ENCODE results near the gene BDP1.
"Not testable (repeated sequence)": the region's sequence is repeated elsewhere in the genome, so short reads cannot be mapped to it uniquely, and the experiment has no call there.

BDP1 gene, protein sequence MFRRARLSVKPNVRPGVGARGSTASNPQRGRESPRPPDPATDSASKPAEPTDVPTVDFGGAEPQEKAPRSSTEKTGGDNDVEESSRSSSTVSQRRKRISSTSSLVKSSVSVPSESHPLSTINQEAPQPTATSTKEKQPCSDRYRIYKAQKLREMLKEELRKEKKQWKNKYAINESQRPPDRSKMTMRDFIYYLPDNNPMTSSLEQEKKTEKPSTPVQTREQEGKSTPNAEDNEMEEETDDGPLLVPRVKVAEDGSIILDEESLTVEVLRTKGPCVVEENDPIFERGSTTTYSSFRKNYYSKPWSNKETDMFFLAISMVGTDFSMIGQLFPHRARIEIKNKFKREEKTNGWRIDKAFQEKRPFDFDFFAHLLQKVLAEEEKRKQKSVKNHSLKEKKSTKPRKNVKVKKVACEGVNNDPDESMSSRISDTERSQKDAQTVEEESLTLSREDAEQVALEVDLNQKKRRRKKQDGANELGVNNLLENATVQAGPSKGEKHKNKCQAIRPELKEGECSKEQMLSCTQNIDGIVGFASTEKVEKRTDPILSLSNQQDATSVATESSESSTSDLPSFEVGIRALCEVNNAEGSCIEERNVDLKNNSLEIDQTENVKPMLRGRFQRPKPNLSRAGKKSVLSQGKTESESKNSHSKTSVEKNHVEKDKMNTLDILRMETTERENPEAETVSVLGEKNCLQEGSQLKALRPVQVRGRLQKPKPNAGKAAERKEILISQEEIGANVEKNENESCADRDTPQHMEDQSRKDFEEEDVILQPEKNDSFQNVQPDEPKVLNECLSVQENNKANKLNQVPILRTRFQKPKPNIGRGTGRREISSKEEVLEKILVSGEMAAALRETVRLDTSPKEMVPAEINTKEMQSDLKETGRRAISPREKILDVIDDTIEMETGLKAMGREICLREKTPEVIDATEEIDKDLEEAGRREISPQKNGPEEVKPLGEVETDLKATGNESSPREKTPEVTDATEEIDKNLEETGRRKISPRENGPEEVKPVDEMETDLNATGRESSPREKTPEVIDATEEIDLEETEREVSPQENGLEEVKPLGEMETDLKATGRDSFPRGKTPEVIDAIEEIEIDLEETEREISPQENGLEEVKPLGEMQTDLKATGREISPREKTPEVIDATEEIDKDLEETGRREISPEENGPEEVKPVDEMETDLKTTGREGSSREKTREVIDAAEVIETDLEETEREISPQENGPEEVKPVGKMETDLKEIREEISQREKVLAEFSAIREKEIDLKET (N-terminal part only)

DNA sequence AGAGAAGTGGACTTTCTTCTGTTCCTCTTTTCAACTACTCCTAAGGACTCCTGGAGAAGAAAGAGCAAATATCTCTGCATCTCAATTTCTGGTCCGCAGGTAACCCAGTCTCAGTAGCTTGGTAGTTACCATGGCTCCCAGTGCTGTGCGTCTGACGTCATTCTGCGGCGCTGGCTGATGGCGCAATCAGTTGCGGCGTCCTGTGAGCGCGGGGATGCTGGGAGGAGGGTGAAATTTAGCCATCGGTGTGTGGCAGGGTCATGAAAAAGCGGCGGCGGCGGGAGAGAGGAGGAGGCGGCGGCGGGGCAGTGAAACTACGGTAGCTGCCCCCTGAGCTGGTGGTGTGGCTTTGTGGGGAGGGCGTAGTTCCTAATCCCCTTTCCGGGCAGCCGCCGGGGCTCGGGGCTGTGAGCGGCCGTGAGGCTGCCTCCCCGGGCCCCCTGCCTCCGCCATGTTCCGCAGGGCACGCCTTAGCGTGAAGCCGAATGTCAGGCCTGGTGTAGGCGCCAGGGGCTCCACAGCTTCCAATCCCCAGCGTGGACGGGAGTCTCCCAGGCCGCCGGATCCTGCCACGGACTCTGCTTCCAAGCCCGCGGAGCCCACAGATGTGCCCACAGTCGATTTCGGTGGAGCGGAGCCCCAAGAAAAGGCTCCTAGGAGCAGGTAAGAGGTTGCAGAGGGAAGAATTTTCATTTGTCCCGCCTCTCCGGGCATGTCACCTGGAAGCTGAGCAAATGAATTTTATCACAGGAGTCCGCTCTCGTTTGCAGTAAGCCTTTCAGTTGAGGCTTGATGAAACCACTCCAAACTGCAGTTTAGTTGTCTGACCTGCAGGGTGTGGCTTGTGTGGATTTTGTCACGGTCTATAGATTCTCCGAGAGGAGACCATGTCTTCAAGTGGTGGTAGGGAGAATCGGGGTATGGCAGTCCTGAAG lies at the start of gene BDP1:
Gene BDP1 (plus strand): TSS at position 225 of the 935 bp plus-strand sequence. CDS start 227 bp downstream, at position 452.
- DNase-seq (ENCODE audit: low read depth): peak; percentile 98

DNA sequence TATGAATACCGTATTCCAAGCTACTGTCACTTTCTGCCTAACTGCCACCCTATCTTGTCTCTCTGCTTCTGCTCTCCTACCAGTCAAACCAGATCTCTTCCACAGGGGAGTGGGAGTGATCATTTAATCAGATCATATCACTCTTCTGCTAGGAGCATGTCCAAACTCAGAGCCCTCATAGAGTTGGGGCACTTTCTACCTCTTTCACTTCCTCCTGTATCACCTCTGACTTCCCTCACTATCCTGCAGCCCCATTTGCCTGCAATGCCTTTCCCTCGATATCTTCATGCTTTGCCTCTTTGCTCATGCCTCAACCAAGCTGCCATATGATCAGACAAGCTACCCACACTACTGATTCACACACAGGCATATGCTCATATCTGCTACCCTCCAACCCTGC lies 45.4 kb upstream of the BDP1 start:
- DNase-seq (ENCODE audit: low read depth): not testable (repeated sequence)

DNA sequence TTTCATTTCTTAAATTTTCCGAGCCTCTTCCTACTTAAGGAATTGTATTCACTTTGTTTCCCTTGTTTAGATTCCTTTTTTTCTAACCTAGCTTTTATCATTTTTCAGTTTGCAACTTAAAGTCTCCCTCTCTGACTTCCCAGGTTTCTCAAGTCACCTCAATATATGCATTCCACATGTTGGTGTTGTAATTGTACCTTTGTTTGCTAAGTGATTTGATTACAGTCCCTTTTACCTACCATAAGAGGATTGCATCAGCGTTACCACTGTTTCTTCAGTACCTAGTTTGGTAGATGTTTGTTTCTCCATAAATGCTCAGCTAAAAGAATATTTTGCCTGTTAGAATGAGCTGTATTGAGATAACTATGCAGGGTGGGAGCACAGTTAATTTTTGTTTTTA lies 39.8 kb upstream of the BDP1 start:
- DNase-seq (ENCODE audit: low read depth): not testable (repeated sequence)

DNA sequence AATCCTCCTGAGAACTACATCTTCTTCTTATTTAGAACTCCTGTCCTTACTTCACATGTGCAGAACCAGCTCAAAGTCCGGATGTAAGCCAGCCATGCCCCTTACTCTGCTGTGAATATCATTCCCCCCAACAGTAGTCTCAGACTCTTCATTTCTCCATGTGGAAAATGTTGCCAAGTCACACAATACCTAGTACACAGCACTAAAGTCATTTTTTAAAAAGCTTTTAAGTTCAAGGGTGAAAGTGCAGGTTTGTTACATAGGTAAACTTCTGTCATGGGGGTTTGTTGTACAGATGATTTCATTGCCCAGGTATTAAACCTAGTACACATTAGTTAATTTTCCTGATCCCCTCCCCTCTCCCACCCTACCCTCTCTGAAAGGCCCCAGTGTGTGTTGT lies 37.4 kb upstream of the BDP1 start:
- not testable (repeated sequence) for DNase-seq (ENCODE audit: low read depth)

DNA sequence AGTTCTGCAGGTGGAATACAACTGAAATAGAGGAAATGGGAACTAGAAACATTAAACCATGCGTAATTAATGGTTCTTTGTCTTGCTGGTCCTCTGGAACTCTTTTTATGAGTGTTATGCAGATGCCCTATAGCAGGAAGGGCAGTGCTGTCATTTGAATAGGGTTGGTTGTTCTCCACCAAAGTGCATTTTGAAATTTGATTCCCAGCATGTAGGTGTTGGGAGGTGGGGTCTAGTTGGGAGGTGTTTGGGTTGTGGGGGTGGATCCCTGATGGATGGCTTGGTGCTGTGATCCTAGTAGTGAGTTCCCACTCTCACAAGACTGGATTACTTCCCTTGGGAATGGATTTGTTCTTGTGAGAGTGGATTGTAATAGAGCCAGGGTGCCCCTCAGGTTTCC lies 34.2 kb upstream of the BDP1 start:
- DNase-seq (ENCODE audit: low read depth): not testable (repeated sequence)

DNA sequence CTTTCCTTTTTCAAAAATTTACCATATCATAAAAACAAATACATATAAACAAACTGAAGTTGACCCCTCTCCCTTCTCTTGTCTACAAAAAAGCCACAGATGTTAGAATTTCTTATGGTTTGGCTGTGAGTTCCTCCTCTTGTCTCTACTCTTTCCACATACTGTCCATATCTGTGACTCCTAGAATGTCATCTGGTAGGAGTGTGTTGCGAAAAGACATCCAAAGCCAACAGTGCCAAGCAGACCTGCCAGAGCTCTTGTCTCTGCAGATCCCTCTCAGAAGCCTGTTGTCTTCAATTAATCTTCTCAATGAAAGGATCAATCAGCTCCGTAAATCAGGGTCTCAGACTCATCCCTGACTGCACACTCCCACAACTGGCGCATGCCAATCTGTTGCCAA lies 31.6 kb upstream of the BDP1 start:
- not testable (repeated sequence) for DNase-seq (ENCODE audit: low read depth)

DNA sequence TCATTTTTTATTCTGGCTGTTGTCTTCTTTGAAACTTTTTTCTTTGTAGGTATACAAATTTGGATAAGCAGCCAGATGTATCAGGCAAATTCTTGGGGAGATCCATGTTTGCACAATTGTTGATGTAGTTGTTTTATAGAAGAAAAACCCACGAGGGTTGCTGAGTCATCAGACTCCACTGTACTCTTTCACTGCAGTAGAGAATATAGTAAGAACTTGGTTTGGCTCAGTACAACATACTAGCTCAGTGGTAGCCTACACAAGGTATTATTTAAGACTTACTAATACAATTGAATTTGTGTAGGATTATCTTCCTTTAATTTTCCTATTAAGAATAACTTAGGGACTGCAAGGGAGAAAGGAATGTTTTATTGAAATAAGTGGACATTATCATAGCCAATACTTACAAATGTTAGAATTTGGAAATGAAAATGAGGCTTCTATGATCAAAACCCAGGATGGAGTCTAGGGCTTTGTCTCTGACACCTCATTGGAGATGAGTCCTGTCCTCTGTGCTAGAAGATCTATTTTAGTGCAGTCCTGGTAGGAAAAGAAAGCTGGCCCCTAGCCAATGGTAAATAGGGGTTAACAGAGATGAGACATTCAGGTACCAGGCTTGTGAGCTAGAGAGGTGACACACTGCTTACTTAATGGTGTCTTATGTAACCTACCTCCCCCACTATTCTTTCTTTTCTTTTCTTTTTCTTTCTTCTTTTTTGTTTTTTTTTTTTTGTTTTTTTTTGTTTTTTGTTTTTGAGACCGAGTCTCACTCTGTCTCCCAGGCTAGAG lies 28.6 kb upstream of the BDP1 start:
- DNase-seq (ENCODE audit: low read depth): not testable (repeated sequence)

DNA sequence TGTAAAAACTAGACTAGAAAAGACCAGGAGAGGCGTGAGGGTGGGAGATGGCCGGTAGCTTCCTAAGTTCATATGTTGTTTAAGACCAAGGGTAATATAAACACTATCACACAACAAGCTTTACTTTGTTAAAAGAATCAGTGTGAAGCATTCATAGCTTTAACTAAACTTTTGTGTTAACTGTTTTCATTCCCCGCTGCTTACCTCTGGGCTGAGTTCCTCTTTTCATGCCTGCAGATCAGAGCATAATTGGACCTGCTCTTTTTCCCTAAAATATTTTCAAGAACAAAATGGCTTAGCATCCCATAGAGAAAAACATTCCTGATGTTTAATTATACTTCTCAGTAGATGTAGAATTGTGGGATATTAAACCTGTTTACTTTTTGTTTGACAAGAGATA lies 23.0 kb upstream of the BDP1 start:
- not testable (repeated sequence) for DNase-seq (ENCODE audit: low read depth)

DNA sequence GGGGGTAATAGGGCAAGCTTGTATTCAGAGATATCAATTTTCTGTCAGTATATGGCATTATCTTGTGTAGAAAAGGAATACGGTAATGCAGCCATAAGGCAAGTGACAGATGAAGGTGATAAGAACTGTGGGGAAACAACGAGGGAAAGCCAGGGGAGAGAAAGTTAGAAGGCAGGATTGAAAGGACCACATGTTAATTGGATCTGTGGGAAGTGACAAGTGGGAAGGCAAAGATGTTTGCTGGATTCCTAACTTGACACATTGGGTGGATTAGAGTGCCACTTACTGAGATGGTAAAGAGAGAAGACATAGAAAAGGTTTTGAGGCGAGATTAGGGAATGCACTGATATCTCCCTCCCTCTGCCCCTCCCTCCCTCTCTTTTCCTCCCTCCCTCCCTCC lies 20.6 kb upstream of the BDP1 start:
- not testable (repeated sequence) for DNase-seq (ENCODE audit: low read depth)

DNA sequence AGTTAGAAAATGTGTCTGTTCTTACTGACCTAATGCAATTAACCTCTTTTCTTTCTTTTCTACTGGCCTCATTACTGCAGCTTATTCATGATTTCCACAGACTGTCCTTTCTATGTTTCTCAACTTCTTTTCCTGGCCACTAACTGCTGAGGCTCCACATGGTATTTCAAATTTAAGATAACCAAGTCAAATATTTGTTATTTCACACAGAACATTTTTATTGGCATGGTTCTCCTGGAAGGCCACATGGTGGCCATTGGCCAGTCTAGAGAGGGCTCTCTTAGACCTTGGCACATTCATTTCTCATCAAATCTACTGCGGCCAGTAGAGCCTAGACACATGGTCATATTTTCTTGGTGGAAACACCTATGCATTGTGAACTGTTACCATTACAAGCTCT lies 13.9 kb upstream of the BDP1 start:
- not testable (repeated sequence) for DNase-seq (ENCODE audit: low read depth)

DNA sequence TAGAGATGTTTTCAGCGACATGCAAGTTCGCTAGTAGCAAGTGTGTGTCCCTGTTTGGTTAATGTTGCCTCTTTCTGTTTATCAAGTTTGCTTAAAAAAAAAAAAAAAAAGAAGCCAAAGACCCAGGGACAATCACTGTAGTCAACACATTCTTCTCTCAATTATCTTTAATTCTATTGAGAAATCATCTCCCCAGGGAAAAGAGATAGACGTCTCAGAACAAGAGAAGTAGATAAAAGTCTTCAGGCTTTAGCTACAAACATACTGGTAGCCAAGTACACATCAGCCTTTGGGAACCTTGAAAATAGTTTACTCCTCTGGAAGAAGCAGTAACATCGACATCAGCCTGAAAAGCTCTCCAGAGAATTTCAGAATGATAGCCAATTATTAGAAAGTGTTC lies 11.6 kb upstream of the BDP1 start:
- not testable (repeated sequence) for DNase-seq (ENCODE audit: low read depth)

DNA sequence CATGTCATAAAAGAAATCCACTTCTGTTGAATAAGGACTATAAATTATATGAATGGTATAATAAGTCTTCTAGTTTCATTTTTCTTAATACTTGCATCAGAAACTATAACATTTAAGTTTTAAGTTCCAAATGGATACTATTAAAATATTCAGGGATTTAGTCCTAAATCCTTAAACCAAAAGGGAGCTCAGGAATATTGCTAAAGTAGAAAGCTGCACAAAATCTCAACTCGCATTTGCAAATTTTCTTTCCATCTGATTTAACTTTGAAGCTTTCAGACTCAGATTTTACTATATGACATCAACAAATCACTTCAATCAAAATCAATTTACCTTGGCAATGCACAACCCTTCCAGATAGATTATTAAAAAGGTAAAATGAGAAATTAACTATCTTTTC lies 10.4 kb upstream of the BDP1 start:
- DNase-seq (ENCODE audit: low read depth): not testable (repeated sequence)

DNA sequence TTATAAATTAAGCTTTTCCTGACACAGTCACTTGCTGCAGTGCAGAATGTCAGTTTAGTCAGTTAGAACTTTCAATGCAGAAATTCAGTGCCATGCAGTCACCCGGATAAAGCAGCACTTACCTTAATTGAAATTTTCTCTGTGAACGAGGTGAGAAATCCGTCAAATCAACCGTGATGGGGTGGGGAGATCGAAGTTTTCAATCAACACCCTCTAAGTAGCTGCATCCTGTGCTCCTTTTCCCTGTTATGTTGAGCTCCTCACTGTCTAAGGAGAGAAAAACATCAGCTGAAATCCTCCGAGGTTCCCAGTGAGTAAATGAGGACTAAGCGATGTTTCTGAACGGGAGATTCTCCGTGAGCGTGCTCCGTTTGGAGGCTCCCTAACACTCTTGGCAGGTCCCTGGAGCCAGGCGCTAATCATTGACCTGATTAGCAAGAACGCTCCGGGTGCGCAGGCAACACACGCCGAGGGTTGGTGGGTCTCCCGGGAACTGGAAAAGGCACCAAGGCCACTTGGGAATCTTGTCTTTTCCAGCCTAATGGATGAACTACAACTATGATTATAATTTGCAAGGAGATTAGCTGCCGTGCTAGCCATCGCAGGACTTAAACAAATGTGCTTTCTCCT lies 9.8 kb upstream of the BDP1 start:
- not testable (repeated sequence) for DNase-seq (ENCODE audit: low read depth)

DNA sequence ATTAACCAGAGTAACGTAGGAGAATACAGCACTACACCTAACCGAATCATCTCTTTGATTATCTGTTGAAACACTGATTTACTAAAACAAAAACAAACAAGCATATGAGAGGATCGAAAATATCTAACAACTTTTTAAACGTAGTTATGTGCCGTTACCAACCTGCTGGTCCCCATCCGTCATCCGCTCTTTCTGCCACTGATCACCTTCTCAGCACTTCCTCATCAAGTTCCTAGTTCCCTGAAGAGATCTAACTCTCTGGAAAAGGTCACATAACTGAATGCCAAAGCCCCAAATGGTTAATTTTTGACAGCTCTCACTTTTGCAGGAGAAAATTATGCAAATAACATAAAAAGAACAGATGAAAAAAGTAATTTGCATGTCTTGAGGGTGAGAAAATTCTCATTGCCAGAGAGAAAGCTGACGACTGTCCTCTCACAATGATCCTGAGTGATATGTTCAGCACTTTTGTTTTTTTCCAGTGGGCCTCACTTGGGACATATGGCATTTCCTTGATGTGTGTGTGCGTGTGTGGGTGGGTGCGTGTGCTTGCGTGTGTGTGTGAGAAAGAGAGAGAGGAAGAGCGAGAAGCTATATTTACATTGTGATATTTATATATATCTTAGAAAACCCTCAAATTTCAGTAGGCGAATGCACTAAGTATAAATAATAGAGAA lies 8.8 kb upstream of the BDP1 start:
- not testable (repeated sequence) for DNase-seq (ENCODE audit: low read depth)

DNA sequence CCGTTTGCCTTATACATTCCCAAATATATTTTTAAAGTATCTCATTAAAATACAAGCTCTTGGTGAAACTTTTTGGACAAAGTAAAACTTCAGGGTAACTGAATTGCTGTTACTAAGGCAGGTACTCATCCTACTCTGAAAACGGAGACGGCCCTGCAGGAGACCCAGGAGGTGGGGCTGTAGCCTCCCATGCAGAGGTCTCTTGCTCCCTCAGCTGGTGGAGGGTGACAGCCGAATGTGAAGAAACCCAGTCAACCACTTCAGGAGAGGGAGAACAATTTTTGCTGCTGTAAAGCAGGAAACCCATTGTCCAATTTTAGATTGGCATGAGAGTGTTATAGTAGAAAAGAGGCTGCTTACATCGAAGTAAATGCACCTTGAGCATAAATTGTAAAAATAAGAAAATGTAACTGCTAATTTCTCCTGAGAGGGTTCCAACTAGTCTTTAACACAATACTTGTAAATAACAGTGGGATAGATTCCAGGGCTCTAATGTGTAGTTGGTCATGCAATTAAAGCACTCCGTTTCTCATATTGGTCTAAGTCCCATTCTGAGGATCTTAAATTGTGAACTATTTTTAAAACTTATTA lies 8.1 kb upstream of the BDP1 start:
- DNase-seq (ENCODE audit: low read depth): peak; percentile 6

DNA sequence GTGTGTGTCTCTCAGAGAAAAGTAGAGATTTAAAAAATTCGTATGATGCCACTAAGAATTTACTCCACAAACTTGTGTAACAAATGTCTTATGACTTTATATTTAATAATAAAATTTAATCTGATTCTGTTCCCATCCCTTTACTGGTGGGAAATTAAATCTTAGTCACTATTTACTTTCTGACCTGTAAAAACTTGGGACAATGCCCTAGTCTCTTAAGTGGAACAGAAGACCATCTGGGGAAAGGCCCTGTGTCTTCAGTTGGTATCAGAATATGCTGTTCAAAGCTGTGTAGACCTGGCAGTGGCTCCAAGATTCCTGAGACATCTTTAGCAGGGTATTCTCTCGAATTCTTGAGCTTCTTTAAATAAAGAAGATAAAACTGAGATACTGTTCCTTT lies 2.6 kb upstream of the BDP1 start:
- no peak for DNase-seq (ENCODE audit: low read depth)

DNA sequence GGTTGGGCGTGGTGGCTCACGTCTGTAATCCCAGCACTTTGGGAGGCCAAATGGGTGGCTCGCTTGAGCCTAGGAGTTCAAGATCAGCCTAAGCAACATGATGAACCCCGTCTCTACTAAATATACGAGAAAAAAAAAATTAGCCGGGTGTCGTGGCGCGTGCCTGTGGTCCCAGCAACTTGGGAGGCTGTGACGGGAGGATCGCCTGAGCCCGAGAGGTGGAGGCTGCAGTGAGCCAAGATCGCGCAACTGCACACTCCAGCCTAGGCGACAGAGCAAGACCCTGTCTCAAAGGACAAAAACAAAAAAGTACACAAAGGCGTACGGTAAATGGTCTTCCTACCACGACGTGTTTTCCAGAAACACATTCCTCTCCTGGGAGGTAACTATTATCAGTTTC lies 538 bp upstream of the BDP1 start:
- DNase-seq (ENCODE audit: low read depth): no peak

DNA sequence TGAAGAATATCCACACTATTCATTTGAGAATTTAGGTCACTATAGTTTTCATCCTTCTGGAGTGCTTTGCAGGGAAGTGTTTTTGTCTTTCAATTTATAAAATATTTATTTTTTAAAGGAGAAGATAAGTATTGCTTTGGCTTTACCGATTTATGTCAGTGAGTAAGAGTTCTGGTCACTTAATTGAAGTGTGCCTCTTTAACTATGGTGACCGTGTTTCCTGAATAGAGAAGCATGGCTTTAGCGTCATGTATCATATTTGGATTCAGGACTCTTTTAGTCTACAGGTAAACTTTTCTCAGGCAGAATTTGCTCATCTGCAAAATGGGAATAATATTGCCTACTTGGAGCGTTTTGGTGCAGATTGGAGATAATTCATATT lies 902 bp downstream of the BDP1 start:
- no peak for DNase-seq (ENCODE audit: low read depth)

DNA sequence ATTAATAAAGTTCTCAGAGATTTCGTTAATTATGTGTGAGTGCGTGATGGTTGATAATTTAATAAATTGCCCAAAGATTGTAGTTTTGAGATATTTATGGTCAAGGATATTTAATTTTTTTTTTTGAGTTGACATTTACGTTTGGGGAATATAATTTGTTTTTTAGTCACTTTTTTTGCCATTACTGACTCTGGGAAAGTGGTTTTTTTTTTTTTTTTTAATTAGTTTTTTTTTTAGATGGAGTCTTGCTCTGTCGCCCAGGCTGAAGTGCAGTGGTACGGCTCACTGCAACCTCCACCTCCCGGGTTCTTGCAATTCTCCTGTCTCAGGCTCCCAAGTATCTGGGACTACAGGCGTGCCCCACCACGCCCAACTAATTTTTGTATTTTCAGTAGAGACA lies 1.7 kb downstream of the BDP1 start:
- DNase-seq (ENCODE audit: low read depth): no peak

Measured in stimulated activated CD8-positive, alpha-beta memory T cell treated with anti-CD3 and anti-CD28 coated beads, Interleukin-7, amount 100 ng/mL, for 24 hours (primary cell).